Measurements from ENCODE around the gene DNAH14.
"Not testable (repeated sequence)": the region's sequence is repeated elsewhere in the genome, so short reads cannot be mapped to it uniquely, and the experiment has no call there.

DNAH14 gene

DNA sequence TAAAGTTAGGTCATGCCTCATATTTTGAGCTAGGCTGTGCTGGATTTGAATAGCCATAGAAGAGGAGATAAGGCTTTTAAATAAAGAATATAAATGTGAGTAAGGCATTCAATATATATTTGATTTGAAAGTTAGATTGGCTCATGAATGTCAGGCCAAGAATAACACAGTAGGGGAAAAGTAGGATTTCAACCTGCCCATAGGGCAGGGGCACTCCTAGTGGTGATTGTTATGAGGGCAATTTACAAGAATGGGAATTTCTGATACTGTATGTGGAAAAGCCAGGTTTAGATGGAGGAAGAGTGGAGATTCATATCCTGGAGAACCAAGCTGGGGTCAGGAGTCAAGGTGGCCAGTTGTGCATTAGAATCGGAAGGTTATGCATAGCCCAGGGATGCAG lies 74.9 kb downstream of the DNAH14 start:
- DNase-seq: no peak

- DNase-seq: not testable (repeated sequence)
Measured at GRCh38 chr1:225006352-225006751, 76.9 kb downstream of the DNAH14 start.

DNA sequence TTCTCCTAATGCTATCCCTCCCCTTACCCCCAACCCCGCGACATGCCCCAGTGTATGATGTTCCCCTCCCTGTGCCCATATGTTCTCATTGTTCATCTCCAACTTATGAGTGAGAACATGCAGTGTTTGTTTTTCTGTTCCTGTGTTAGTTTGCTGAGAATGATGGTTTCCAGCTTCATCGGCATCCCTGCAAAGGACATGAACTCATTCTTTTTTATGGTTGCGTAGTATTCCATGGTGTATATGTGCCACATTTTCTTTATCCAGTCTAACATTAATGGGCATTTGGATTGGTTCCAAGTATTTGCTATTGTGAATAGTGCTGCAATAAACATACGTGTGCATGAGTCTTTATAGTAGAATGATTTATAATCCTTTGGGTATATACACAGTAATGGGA lies 78.6 kb downstream of the DNAH14 start:
- DNase-seq: not testable (repeated sequence)

- no peak for DNase-seq
Measured at GRCh38 chr1:225021037-225021436, 91.6 kb downstream of the DNAH14 start.

DNA sequence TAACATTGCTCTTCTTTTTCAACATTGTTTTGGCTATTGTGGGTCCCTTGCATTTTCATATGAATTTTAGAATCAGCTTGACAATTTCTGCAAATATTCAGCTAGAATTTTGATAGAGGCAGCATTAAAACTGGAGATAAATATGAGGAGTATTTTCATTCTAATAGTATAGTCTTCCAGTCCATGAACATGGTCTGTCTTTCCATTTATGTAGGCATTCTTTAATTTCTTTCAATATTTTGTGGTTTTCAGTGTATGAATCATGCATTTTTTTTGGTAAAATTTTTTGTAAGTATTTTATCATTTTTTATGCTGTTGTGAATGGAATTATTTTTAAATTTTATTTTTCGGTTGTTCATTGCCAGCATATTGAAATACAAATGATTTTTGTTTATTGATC lies 97.2 kb downstream of the DNAH14 start:
- no peak for DNase-seq

GRCh38 chr1:225036441-225036840 lies 107.0 kb downstream of the DNAH14 start:
- not testable (repeated sequence) for DNase-seq

DNA sequence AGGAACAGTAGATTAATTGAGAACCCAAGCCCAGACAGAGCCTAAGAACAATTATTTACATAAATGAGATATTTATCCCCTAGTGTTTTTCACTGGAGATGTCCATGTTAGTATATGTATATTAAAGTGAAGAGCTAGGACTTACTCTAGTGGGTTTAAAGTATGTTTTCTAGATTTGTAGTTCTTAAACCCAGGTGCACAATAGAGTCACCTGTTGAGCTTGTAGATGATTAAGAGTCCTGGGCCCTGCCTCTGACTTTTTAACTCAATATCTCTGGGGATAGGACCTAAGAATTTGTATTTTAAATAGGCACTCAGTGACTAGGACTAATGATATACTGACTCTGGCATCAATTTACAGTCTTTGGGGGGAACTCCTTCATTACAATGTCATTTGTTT lies 112.8 kb downstream of the DNAH14 start:
- no peak for DNase-seq

GRCh38 chr1:225044258-225044657 lies 114.8 kb downstream of the DNAH14 start:
- no peak for DNase-seq

DNA sequence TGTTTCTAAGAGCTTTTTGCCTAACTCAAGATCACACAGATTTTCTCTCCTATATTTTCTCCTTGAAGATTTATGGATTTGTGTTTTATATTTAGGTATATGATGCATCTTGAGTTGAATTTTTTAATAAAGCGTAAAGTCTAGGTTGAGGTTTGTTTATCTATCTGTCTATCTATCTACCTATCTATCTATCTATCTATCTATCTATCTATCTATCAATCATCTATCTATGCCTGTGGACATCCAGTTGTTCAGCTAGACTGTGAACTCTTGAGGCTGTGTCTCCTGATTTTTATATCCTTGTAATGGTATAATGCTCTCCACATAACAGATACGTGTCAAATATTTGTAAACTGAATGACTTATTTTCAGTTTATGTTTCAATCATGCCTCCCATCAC lies 120.1 kb downstream of the DNAH14 start:
- no peak for DNase-seq

DNA sequence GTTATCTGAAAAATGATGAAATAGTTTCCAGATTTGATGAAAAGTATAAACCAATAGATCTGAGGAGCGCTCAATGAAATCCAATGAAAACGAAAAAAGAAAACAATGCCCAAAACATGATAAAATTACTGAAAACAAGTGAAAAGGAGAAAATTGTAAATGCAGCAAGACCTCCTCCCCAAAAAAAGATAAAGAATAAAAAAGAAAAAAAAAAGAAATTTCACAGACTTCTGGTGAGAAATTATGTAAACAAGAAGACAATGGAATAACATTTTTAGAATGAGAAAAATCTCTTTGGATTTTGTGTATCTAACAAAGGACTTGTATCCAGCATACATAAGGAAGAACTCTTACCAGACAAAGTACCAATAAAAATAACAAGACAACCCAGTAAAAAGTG lies 134.2 kb downstream of the DNAH14 start:
- DNase-seq: no peak

DNA sequence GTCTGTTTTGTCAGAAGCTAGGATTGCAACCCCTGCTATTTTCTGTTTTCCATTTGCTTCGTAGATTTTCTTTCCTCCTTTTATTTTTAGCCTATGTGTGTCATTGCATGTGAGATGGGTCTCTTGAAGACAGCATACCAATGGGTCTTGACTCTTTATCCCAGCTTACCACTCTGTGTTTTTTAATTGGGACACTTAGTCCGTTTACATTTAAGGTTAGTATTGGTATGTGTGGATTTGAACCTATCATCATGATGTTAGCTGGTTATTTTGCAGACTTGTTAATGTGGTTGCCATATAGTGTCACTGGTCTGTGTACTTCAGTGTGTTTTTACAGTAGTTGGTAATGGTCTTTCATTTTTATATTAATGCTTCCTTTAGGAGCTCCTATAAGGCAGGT lies 141.5 kb downstream of the DNAH14 start:
- DNase-seq: no peak

GRCh38 chr1:225097175-225097574 lies 167.7 kb downstream of the DNAH14 start:
- no peak for DNase-seq

GRCh38 chr1:225111000-225111399 lies 181.5 kb downstream of the DNAH14 start:
- no peak for DNase-seq

DNA sequence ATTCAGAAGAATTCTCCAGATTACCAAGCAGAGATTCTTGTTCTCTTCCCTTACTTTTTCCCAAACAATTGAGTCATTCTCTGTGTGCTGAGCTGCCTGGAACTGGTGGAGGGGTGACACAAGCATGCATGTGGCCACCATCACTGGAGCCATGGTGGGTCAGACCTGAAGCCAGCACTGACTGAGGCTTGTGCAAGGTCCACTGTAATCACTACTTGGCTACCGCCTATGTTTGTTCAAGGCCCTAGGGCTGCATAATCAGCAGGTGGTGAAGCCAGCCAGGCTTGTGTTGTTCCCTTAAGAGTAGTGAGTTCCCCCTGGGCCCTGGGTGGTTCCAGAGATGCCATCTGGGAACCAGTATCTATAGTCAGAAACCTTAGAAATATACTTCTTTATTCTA lies 183.8 kb downstream of the DNAH14 start:
- DNase-seq: no peak

DNA sequence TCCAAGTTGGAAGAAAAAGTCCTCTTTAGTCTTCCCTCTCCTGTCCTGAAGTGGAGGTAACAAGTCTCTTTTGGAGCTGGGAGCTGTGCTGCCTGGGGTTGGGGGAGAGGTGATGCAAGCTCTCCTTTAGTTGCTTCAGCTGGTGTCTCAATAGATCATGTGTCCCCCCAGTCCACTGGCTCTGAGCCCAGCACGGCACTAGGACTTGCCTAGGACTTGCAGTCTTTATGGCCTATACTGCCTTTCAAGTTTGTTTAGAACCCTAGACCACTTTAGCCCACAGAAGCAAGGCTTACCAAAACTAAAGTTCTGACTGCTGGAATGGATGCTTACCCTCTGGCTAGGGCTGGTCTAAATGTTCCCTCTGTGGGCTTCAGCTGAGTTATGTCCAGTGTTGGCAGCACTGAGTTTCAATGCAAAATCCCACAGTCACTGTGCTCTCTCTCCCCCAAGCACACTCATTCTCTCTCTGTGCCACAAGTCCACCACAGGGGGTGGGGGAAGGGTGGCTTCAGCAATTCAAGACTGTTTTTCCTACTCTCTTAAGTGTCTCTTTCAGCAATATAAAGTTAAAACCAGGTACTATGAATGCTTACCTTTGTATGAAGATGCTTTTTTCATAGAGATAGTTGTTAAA lies 185.0 kb downstream of the DNAH14 start:
- no peak for DNase-seq

- no peak for DNase-seq
Measured at GRCh38 chr1:225119307-225119706, 189.8 kb downstream of the DNAH14 start.

- DNase-seq: no peak
Measured at GRCh38 chr1:225121095-225121494, 191.6 kb downstream of the DNAH14 start.

- no peak for DNase-seq
Measured at GRCh38 chr1:225131869-225132268, 202.4 kb downstream of the DNAH14 start.

GRCh38 chr1:225137976-225138375 lies 208.5 kb downstream of the DNAH14 start:
- no peak for DNase-seq

GRCh38 chr1:225143001-225143400 lies 213.5 kb downstream of the DNAH14 start:
- no peak for DNase-seq

GRCh38 chr1:225146478-225146877 lies 217.0 kb downstream of the DNAH14 start:
- no peak for DNase-seq

DNA sequence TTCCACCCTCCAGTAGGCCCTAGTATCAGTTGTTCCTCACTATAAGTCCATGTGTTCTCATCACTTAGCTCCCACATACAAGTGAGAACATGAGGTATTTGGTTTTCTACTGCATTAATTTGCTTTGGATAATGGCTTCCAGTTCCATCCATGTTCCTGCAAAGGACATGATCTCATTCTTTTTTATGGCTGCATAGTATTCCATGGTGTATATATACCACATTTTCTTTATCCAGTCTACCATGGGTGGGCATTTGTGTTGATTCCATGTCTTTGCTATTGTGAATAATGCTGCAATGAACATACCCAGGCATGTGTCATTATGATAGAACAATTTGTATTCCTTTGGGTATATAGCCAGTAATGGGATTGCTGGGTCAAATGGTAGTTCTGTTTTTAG lies 218.3 kb downstream of the DNAH14 start:
- DNase-seq: not testable (repeated sequence)

GRCh38 chr1:225152061-225152460 lies 222.6 kb downstream of the DNAH14 start:
- no peak for DNase-seq

DNA sequence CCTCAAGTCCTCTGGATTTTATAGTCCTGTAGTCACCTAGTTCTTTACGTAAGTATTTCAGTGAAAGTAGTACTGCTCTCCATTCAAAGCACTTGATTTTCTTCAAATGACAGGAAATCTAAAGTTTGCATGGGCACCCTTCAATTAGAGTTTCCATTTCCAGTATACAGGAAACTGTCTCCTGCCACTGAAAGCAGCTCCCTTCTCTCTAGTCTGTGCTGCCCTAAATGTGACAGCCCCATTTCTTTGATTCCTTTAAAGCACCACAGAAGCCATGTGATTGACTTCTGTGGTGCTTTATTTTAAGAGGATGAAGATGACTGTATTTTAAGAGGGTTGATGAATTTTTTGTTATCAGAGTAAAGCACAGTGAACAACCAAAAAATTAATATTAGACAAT lies 226.1 kb downstream of the DNAH14 start:
- DNase-seq: no peak

DNA sequence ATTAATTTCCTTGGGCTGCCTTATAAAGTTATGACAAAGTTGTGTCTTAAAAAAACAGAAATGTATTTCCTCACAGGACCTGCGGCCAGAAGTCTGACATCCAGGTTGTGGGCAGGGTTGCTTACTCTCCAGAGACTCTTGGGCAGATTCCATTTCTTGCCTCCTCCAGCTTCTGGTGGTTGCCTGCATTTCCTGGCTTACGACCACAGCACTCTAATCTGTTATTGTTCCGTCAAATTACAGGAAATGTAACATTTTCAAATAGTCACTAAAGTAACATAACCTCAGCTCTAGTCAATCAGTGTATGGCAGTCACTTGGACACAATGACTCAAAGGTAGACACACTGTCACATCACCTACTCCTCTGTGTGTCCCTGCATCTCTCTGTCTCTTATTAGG lies 226.8 kb downstream of the DNAH14 start:
- DNase-seq: no peak

DNA sequence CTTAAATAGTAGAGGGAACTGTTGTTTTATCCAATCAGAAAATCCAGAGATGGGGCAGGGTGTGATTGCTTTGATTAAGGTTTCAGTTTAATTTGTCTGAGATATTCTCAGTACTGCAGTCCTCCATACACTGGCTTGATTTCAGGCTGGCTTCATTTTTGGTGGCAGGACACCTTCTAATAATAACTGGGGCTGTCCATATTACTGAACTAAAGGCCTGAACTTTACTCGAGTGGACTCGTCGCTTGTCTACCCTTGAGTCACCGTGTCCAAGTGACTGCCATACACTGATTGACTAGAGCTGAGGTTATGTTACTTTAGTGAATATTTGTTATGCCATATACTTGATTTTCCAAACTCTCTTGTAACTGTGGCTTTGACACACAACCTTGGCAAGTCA lies 228.8 kb downstream of the DNAH14 start:
- no peak for DNase-seq

Measured in amniotic stem cell (primary cell).